Measurements from ENCODE around the gene TIMM22.

The TIMM22 gene

DNA sequence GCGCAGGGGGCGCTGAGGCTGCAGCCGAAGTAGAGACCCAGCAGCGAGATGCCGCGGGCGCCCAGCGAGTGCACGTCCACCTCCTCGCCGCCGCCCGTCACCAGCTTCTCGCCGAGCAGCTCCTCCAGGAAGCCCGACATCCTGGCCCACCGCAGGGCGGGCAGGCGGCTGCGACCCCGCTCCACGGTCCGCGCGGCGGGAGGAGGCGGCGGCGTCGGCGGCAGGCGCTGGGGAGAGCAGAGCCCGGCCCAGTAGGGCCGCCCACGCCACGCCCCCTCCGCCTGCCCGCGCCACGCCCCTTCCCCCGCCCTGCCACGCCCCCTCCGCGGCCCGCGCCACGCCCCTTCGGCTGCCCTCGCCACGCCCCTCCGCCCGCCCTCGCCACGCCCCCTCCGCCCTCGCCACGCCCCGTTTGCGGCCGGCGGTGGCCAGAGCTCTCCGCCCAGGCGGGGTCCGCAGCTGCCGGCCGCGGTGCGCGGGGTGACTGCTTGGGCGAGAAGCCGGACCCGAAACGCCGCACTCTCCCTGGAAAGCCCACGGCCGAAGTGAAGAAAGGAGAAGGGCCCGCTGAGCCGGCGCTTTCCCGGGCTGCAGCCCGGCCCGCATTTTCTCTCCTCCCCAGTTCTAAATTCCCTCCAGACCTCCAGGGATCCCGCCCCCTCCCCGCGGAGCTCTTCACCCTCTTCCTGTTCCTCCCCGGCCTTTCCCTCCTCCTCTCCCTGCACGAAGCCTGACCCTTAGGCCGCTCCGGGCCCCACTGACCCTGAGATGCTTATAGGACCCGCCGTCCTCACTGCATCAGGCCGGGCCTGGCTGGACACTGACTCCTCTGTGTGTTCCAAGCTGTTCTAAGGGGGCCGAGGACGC lies 17.2 kb upstream of the TIMM22 start, which contains the start of gene NXN:
Gene NXN, minus strand, starts transcription at position 238 of the 867 bp plus-strand sequence.
- Histone ChIP-seq H3K9ac (ENCODE audit: low read depth, low read length, poor library complexity) (peak within 1 kb of the TSS; percentile 97), H2BK12ac (ENCODE audit: low read length) (no peak within 1 kb of the TSS), H2BK15ac (ENCODE audit: low read length) (peak within 1 kb of the TSS; percentile 74), H3K4ac (ENCODE audit: low read length) (peak within 1 kb of the TSS; percentile 10), H2BK120ac (ENCODE audit: low read depth, low read length) (no peak within 1 kb of the TSS), H2BK5ac (ENCODE audit: low read length) (peak within 1 kb of the TSS; percentile 62), H3K9me3 (replicated peaks in 1 of 2; ENCODE audit: control insufficient read depth in 2 of 2, insufficient read depth in 1 of 2, low read depth in 1 of 2, low read length in 2 of 2) (no peaks in the 10 kb centered on the region), H4K91ac (ENCODE audit: low read depth, low read length, poor library complexity) (no peak within 1 kb of the TSS), H2AK5ac (ENCODE audit: low read depth, low read length) (peak within 1 kb of the TSS; percentile 98), H3K27me3 (ENCODE audit: control insufficient read depth in 3 of 3, insufficient read depth in 3 of 3, low read depth in 1 of 3, low read length in 3 of 3) (no peaks in the 10 kb centered on the region), H3K27ac (replicated peaks; ENCODE audit: low read length) (peak within 1 kb of the TSS; percentile 85), H3K79me1 (ENCODE audit: low read depth, low read length) (peaks cover 2% of the 10 kb centered on the region), H3K23ac (ENCODE audit: low read depth, low read length, poor library complexity) (peak within 1 kb of the TSS; percentile 99), H3K4me1 (ENCODE audit: control insufficient read depth in 2 of 2, insufficient read depth in 1 of 2, low read depth in 1 of 2, low read length in 2 of 2) (peaks cover 6 to 15% of the 10 kb centered on the region in 2 donors), H3K4me2 (ENCODE audit: insufficient read depth, low read length, poor library complexity, severe bottlenecking) (peak within 1 kb of the TSS; percentile 63), H3K36me3 (replicated peaks in 1 of 2; ENCODE audit: control insufficient read depth in 2 of 2, insufficient read depth in 2 of 2, low read length in 2 of 2) (peaks cover 0 to 18% of the 10 kb centered on the region in 2 donors), H4K8ac (ENCODE audit: low read depth, low read length) (peak within 1 kb of the TSS; percentile 82), H2AFZ (ENCODE audit: low read length) (peak within 1 kb of the TSS; percentile 89), H3K18ac (ENCODE audit: low read length) (peak within 1 kb of the TSS; percentile 98), H3K14ac (ENCODE audit: low read length) (peak within 1 kb of the TSS; percentile 82), H3K4me3 (ENCODE audit: low read length in 2 of 2) (peak within 1 kb of the TSS; percentile 85 to 100)
- peak; percentile 83 for DNase-seq (ENCODE audit: low spot score)
- no CpG with 5 or more reads among the region's 94 CpGs for WGBS, 2 donors (ENCODE audit: extremely low coverage in 2 of 2, insufficient read length in 2 of 2, insufficient replicate concordance in 1 of 2)

DNA sequence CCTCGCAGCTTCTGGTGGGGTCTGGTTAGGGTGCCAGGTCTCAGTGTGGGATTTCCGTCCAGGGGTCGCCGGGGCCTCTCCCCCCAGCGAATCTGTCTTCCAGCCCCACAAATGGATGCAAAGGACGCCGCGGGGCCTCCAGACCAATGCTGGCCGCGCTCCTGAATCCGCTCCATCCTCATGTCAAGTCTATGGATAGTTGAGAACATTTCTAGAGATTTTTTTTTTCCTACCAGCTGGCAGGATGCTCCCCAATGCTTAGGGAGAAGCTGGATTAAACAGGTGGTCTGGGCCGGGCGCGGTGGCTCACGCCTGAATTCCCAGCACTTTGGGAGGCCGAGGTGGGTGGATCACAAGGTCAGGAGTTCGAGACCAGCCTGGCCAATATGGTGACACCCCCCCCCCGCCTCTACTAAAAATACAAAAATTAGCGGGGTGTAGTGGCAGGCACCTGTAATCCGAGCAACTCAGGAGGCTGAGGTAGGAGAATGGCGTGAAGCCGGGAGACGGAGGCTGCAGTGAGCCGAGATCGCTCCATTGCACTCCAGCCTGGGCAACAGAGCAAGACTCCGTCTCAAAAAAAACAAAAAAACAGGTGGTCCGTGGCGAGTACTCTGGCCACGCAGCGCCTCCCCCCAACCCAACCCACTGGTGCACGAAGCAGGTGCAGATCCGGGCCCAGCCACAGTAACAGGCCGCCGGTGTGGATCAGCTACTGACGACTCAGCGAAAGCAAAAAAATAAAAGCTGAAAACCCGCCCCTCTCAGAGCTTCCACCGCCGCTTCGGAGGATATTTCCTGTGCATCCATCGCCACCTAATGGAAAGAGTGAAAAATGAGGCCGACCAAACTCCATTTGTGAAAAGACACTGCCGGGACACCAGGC lies 16.3 kb upstream of the TIMM22 start:
- Histone ChIP-seq H4K91ac (ENCODE audit: low read depth, low read length, poor library complexity) (no peak overlapping the region), H3K23ac (ENCODE audit: low read depth, low read length, poor library complexity) (peak overlapping the region; percentile 73), H2BK5ac (ENCODE audit: low read length) (peak overlapping the region; percentile 62), H4K8ac (ENCODE audit: low read depth, low read length) (peak overlapping the region; percentile 48), H2BK15ac (ENCODE audit: low read length) (peak overlapping the region; percentile 74), H2AFZ (ENCODE audit: low read length) (peak overlapping the region; percentile 89), H3K9ac (ENCODE audit: low read depth, low read length, poor library complexity) (peak overlapping the region; percentile 83), H3K4ac (ENCODE audit: low read length) (peak overlapping the region; percentile 10), H2BK120ac (ENCODE audit: low read depth, low read length) (no peak overlapping the region), H3K14ac (ENCODE audit: low read length) (peak overlapping the region; percentile 72), H3K27ac (replicated peaks; ENCODE audit: low read length) (peak overlapping the region; percentile 79), H3K9me3 (replicated peaks in 1 of 2; ENCODE audit: control insufficient read depth in 2 of 2, insufficient read depth in 1 of 2, low read depth in 1 of 2, low read length in 2 of 2) (no peaks in the 10 kb centered on the region), H3K4me2 (ENCODE audit: insufficient read depth, low read length, poor library complexity, severe bottlenecking) (peak overlapping the region; percentile 57), H2AK5ac (ENCODE audit: low read depth, low read length) (peak overlapping the region; percentile 87), H3K27me3 (ENCODE audit: control insufficient read depth in 3 of 3, insufficient read depth in 3 of 3, low read depth in 1 of 3, low read length in 3 of 3) (no peaks in the 10 kb centered on the region), H3K4me3 (ENCODE audit: low read length in 2 of 2) (peak overlapping the region; percentile 75 to 85), H3K79me1 (ENCODE audit: low read depth, low read length) (peaks cover 1% of the 10 kb centered on the region), H2BK12ac (ENCODE audit: low read length) (no peak overlapping the region), H3K18ac (ENCODE audit: low read length) (peak overlapping the region; percentile 97), H3K36me3 (replicated peaks in 1 of 2; ENCODE audit: control insufficient read depth in 2 of 2, insufficient read depth in 2 of 2, low read length in 2 of 2) (peaks cover 0 to 9% of the 10 kb centered on the region in 2 donors), H3K4me1 (ENCODE audit: control insufficient read depth in 2 of 2, insufficient read depth in 1 of 2, low read depth in 1 of 2, low read length in 2 of 2) (peaks cover 6 to 13% of the 10 kb centered on the region in 2 donors)
- no CpG with 5 or more reads among the region's 43 CpGs for WGBS, 2 donors (ENCODE audit: extremely low coverage in 2 of 2, insufficient read length in 2 of 2, insufficient replicate concordance in 1 of 2)
- peak; percentile 79 for DNase-seq (ENCODE audit: low spot score)

DNA sequence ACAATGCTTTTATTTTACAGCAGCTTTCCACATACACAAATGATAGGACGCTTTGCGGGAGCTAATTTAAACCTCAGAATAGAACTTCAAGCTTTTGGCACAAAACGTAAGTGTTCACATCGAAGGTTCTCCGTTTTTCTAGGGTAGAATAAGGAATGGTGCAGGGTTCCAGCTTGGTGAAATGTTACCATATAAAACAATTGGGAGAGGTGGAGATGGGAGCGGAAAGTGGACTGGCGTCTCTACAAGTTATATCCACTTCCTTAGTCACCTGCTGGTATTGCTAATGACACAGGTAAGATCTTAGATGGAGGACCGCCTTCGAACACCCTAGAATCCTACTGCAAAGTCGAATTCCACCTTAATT lies 15.7 kb upstream of the TIMM22 start:
- Histone ChIP-seq H3K18ac (ENCODE audit: low read length) (no peak overlapping the region), H3K14ac (ENCODE audit: low read length) (no peak overlapping the region), H2BK120ac (ENCODE audit: low read depth, low read length) (no peak overlapping the region), H2AFZ (ENCODE audit: low read length) (peak overlapping the region; percentile 78), H2AK5ac (ENCODE audit: low read depth, low read length) (no peak overlapping the region), H2BK5ac (ENCODE audit: low read length) (no peak overlapping the region), H2BK15ac (ENCODE audit: low read length) (no peak overlapping the region), H3K27ac (replicated peaks; ENCODE audit: low read length) (no peak overlapping the region), H3K27me3 (ENCODE audit: control insufficient read depth in 3 of 3, insufficient read depth in 3 of 3, low read depth in 1 of 3, low read length in 3 of 3) (no peaks in the 10 kb centered on the region), H3K4ac (ENCODE audit: low read length) (no peak overlapping the region), H4K91ac (ENCODE audit: low read depth, low read length, poor library complexity) (no peak overlapping the region), H3K79me1 (ENCODE audit: low read depth, low read length) (peaks cover 1% of the 10 kb centered on the region), H3K36me3 (replicated peaks in 1 of 2; ENCODE audit: control insufficient read depth in 2 of 2, insufficient read depth in 2 of 2, low read length in 2 of 2) (peaks cover 0 to 3% of the 10 kb centered on the region in 2 donors), H3K4me3 (ENCODE audit: low read length in 2 of 2) (peak overlapping the region in 1 of 2 donors; percentile 11), H3K9ac (ENCODE audit: low read depth, low read length, poor library complexity) (no peak overlapping the region), H3K9me3 (replicated peaks in 1 of 2; ENCODE audit: control insufficient read depth in 2 of 2, insufficient read depth in 1 of 2, low read depth in 1 of 2, low read length in 2 of 2) (no peaks in the 10 kb centered on the region), H4K8ac (ENCODE audit: low read depth, low read length) (no peak overlapping the region), H3K23ac (ENCODE audit: low read depth, low read length, poor library complexity) (no peak overlapping the region), H2BK12ac (ENCODE audit: low read length) (no peak overlapping the region), H3K4me2 (ENCODE audit: insufficient read depth, low read length, poor library complexity, severe bottlenecking) (no peak overlapping the region), H3K4me1 (ENCODE audit: control insufficient read depth in 2 of 2, insufficient read depth in 1 of 2, low read depth in 1 of 2, low read length in 2 of 2) (peaks cover 6 to 13% of the 10 kb centered on the region in 2 donors)
- WGBS, 2 donors (ENCODE audit: extremely low coverage in 2 of 2, insufficient read length in 2 of 2, insufficient replicate concordance in 1 of 2): no CpG with 5 or more reads among the region's 10 CpGs
- no peak for DNase-seq (ENCODE audit: low spot score)

Data from neuronal stem cell (in vitro differentiated cells).